Posterior cingulate gyrus (tissue), 11 donors: ENCODE results near the gene INF2.
A peak's percentile ranks its signal among the peaks of the same experiment; 100 is the strongest.

Experiments used
- DNase-seq, 10 donors: peaks; one replicate each; pipeline versions ENCODE4 v3.0.0 to v3.0.0-alpha.2; 2020 to 2021; ENCODE audit warnings: mixed read lengths in 3 of 10
- intact Hi-C: fragments of 100-400 bp; cut with DNase I; formaldehyde crosslinking; loops from one replicate; pipeline ENCODE4 v1.15.1; 2023

Gene INF2

GRCh38 chr14:104756477-104757237 lies 67.2 kb downstream of the INF2 start:
- DNase-seq = peak in 1 of 10 donors; percentile 12
- intact Hi-C loops = no loop called here

- intact Hi-C loops = no loop called here
- DNase-seq = peak in 1 of 10 donors; percentile 24
These were observed 67.8 kb downstream of the INF2 start for GRCh38 chr14:104757238-104757585.

GRCh38 chr14:104757681-104758392 lies 68.4 kb downstream of the INF2 start:
- peak in 1 of 10 donors; percentile 48 for DNase-seq
- intact Hi-C loops = no loop called here

DNA sequence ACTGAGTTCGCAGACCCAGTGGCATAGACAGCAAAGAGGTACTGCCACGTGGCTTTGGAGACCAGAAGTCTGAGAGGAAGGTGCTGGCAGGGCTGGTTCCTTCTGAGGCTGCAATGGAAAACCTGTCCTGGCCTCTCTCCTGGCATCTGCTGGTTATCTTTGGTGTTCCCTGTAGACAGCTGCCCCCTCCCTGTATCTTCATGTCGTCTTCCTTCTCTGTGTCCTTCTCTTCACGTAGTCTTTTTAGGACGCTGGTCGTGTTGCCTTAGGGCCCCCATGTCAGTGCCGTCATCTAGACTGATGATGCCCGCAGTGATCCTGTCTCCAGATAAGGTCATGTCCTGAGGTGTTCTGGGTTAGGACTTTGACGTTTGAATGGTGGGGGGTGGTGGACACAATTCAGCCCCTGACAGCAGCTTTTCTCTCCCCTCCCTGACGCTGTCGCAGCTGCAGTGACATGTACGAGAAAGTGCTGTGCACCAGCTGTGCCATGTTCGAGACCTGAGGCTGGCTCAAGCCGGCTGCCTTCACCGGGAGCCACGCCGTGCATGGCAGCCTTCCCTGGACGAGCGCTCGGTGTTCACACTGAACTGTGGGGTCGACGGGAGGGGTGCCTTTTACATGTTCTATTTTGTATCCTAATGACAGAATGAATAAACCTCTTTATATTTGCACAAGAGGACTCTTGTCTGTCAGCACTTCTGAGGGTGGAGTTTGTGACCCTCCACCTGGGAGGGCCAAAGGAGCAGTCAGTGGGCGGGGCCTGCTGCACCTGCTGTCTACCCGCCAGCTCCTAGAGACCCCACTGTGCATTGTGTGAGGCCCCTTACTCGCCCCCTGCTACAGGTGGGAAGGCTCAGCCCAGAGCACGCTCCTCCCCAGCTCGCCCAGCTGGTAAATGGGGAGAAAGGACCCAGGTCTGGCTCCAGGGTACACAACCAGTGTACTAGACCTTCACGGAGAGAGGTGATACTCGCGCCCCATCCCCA lies 69.9 kb downstream of the INF2 start:
- DNase-seq = peak in 1 of 10 donors; percentile 31
- intact Hi-C loops = no loop called here

- no peak for DNase-seq
- intact Hi-C loops = no loop called here
These were observed 76.1 kb downstream of the INF2 start for GRCh38 chr14:104765517-104765916.

DNA sequence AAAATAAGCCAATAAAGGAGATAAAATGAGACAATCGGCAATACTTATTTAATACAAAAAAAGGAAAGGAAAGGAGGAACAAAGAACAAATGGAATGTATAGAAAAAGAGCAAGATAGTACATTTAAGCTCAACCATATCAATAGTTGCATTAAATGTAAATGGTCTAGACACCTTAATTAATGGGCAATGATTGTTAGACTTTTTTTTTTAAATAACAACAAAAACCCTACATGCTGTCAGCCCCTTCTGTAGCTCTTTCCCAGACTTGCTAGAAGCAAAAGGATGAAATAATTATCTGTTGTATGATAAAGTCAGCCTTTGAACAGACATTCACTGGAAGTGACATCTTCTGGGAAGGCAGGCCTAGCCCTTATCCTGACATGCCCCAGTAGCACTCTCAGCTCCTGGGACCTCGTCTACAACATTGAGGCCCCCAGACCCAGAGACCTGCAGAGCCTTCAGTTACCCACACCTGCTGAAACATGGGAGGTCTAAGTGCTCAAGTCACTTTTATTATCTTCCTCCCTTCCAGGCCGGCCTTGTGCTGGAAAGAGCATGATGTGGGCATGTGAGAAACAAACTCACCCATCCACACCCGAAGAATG lies 76.9 kb downstream of the INF2 start:
- no peak for DNase-seq
- intact Hi-C loops = no loop called here

GRCh38 chr14:104766863-104767633 lies 77.6 kb downstream of the INF2 start:
- intact Hi-C loops = no loop called here
- DNase-seq = peak in 1 of 10 donors; percentile 2

DNA sequence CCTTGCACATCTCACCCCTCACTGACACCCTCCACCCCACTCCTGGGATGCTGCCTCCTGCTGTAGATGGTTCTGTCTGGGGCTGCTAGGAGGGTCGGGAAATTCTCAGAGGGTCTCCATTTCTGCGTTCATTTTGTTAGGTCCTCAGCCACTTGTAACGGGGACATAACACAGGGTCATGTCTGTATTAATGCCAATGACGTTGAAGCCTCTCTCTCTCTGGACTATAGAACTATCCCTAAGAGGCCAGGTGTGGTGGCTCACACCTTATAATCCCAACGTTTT lies 78.2 kb downstream of the INF2 start:
- intact Hi-C loops = no loop called here
- DNase-seq = peak in 1 of 10 donors; percentile 27

DNA sequence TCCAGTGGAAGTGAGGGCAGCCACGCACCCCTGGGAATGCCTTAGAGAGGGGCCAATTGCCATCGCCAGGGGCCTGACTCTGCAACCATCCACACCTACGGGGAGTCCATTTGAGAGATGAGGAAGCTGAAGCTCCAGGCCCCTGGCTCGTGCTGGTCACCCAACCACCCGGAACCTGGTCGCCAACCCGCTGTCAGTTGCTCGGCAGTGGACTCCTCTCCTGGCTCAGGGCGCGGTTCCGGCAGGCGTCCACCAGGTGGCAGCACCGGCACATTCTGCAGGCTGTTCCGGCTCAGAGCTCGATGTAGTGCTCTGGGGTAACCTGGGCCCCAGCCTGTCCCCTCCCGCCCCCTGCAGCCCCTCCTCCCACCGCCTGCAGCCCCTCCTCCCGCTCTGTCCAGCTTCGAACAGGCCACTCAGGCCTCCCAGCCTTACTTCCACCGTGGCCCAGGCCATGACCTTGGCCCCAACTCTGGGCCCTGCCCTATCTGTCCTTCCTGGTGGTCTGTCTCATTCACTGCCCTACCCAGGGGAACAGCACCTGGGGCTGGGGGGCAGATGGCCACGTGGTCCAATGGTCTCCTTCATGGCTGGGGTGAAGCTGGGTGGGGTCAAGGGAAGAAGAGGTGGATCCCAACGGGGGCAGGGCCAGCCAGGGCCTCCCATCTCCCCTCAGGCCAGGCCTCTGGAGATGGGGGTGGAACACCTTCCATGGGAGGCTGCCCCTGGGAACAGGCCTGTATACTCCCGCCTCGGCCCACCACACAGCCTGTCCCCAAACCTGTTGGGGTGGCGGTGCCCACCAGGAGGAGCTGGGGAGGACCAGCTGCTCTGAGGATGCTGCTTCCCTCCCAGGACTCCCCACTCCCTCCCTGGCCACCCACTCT lies 79.3 kb downstream of the INF2 start:
- DNase-seq = peak; percentile 84 to 99 (median 96)
- intact Hi-C loops = loop anchor here (1.0 kb wide), 1 partner anchor 58 kb away; no protein-coding TSS in a partner anchor

DNA sequence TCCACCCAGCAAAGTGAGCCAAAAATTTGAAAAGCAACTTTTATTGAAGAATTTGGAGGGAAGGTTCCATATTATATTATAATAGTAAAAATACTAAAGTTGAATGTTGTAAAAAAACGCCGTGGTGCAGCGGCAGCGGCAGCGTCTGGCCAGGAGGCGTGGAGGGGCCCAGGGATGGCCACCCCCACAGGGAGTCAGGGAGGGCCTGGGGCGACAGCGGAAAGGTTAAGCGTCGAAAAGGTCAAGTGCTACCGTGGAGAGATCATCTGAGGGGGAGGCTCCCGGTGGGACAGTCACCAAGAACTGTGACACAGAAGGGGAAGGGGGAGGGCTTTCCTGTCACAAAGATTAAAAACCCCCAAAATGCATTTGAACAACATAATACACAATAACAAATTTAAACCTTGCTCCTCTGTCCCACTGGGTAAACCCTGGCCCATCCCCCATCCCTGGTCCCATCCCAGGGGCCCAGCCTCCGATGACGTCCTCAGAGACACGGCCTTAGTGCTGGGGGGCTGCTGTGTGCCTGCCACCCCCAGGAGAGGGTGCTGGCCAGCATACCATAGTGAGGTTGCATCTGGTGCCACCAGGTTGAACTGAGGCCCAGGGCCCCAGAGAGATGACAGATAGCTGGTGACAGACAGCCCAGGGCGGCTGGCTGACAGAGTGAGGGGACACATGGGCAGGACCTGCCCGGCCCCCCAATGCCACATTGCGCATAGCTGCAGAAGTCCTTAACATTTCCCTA lies 80.1 kb downstream of the INF2 start:
- DNase-seq = peak in 1 of 10 donors; percentile 68
- intact Hi-C loops = no loop called here

DNA sequence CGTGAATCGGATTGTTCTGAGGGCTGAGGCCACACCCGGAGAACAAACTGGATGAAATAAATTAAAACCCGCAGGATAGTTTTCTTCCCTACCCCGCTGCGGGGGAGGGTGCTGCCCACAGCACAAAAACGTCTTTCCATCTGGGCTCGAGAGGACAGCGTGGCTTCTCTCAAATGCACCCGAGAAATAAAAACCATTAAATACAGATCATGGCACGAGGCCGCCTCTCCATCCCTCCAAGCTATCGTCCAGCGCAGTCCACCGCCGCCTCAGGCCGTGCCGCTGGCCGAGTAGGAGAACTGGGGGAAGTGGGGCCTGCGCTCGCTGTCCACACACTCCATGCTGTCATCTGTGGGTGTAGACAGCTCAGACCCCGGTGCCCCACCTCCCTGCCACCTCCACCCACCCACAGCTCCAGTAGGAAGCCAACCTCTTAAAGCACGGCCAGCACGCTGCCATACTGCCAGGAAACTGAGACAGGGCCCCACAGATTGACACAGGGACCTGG lies 80.7 kb downstream of the INF2 start:
- peak in 2 of 10 donors; percentile 78 to 83 for DNase-seq
- intact Hi-C loops = no loop called here

DNA sequence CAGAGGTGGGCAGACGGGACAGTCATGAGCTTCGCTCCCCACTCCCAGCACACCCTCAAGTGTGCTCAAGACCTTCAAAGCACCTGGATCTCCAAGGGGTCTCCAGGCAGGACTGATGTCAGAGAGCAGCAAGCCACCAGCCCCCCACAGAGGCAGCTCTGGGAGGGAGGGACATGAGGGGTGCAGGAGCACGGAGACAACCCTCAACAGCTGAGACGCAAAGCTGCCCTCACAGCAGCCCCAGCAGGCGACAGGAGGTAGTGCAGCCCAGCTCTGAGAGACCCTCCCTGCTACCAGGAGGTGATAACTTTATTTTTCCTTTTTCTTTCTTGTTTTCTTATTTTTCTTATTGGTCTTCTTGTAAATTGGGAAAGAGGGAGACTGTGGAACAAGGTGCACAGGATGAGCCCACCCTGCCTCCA lies 81.4 kb downstream of the INF2 start:
- DNase-seq = peak in 2 of 10 donors; percentile 26 to 70
- intact Hi-C loops = no loop called here

- peak in 2 of 10 donors; percentile 51 to 65 for DNase-seq
- intact Hi-C loops = no loop called here
These were observed 82.0 kb downstream of the INF2 start for GRCh38 chr14:104771374-104771773.
